ENCODE results near the gene ZNF280D. TPM values are rescaled to one million over a fixed set of nuclear protein-coding genes. Genes with fewer than 3 reads are reported as not detected.
A peak's percentile ranks its signal among the peaks of the same experiment; 100 is the strongest.

ZNF280D gene
- total and polyA plus RNA-seq, 3 donors from 2014 or later = 12.6 to 50.2 (median 48.6) TPM

GRCh38 chr15:56734013-56734635 is 815 bp upstream of the ZNF280D start:
- Histone ChIP-seq H3K4me1 (peaks cover 19% of the 10 kb centered on the region), H3K9me3 (no peaks in the 10 kb centered on the region), H3K27ac (peak overlapping the region; percentile 81 to 99), H3K4me3 (peak overlapping the region; percentile 66 to 84), H3K36me3 (ENCODE audit: low read depth, missing control alignments) (no peaks in the 10 kb centered on the region), H3K27me3 (no peaks in the 10 kb centered on the region)
- WGBS, 2 donors = 67% methylated on average over 9 of the region's 9 CpGs
- no peak for TF ChIP-seq POLR2A (IDR thresholded peaks at IDR 0.05)
- TF ChIP-seq, protein P1, sequence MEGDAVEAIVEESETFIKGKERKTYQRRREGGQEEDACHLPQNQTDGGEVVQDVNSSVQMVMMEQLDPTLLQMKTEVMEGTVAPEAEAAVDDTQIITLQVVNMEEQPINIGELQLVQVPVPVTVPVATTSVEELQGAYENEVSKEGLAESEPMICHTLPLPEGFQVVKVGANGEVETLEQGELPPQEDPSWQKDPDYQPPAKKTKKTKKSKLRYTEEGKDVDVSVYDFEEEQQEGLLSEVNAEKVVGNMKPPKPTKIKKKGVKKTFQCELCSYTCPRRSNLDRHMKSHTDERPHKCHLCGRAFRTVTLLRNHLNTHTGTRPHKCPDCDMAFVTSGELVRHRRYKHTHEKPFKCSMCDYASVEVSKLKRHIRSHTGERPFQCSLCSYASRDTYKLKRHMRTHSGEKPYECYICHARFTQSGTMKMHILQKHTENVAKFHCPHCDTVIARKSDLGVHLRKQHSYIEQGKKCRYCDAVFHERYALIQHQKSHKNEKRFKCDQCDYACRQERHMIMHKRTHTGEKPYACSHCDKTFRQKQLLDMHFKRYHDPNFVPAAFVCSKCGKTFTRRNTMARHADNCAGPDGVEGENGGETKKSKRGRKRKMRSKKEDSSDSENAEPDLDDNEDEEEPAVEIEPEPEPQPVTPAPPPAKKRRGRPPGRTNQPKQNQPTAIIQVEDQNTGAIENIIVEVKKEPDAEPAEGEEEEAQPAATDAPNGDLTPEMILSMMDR (IDR thresholded peaks at IDR 0.05) = no peak
- DNase-seq = no peak
- intact Hi-C loops (cut with DNase I; ENCODE audit: low total_unique reads) = no loop called here

GRCh38 chr15:56732886-56733135 is 498 bp downstream of the ZNF280D start:
- Histone ChIP-seq H3K27me3 (no peaks in the 10 kb centered on the region), H3K27ac (peak overlapping the region; percentile 81 to 99), H3K4me1 (peaks cover 19% of the 10 kb centered on the region), H3K9me3 (no peaks in the 10 kb centered on the region), H3K36me3 (ENCODE audit: low read depth, missing control alignments) (no peaks in the 10 kb centered on the region), H3K4me3 (peak overlapping the region; percentile 66 to 84)
- 0 to 1% methylated on average over 8 of the region's 8 CpGs for WGBS, 2 donors
- intact Hi-C loops (cut with DNase I; ENCODE audit: low total_unique reads) = no loop called here
- TF ChIP-seq, protein P1 (IDR thresholded peaks at IDR 0.05) = no peak
- TF ChIP-seq POLR2A (IDR thresholded peaks at IDR 0.05) = no peak
- no peak for DNase-seq

GRCh38 chr15:56732135-56732885 is 999 bp downstream of the ZNF280D start:
- intact Hi-C loops (cut with DNase I; ENCODE audit: low total_unique reads) = no loop called here
- H3K4me3 ChIP-seq = peak overlapping the region; percentile 66 to 84
- 1% methylated on average over 12 of the region's 12 CpGs for WGBS, 2 donors
- H3K4me1 ChIP-seq = peaks cover 19% of the 10 kb centered on the region
- H3K36me3 ChIP-seq (ENCODE audit: low read depth, missing control alignments) = no peaks in the 10 kb centered on the region
- no peaks in the 10 kb centered on the region for H3K27me3 ChIP-seq
- peak; percentile 32 for DNase-seq
- peak overlapping the region; percentile 81 to 99 for H3K27ac ChIP-seq
- TF ChIP-seq, protein P1 (IDR thresholded peaks at IDR 0.05) = no peak
- TF ChIP-seq POLR2A (IDR thresholded peaks at IDR 0.05) = no peak
- H3K9me3 ChIP-seq = no peaks in the 10 kb centered on the region

GRCh38 chr15:56731548-56731947 is 1.8 kb downstream of the ZNF280D start:
- TF ChIP-seq, protein P1 (IDR thresholded peaks at IDR 0.05) = no peak
- TF ChIP-seq POLR2A (IDR thresholded peaks at IDR 0.05) = no peak
- 45 to 49% methylated on average over 8 of the region's 8 CpGs for WGBS, 2 donors
- Histone ChIP-seq H3K9me3 (no peaks in the 10 kb centered on the region), H3K27me3 (no peaks in the 10 kb centered on the region), H3K4me3 (no peak overlapping the region), H3K4me1 (peaks cover 19% of the 10 kb centered on the region), H3K36me3 (ENCODE audit: low read depth, missing control alignments) (no peaks in the 10 kb centered on the region), H3K27ac (peak overlapping the region; percentile 81 to 99)
- DNase-seq = no peak
- intact Hi-C loops (cut with DNase I; ENCODE audit: low total_unique reads) = no loop called here
